Glutamatergic neuron (in vitro differentiated cells): ENCODE data around the gene DIPK1C. TPM values are rescaled to one million over a fixed set of nuclear protein-coding genes. Genes with fewer than 3 reads are reported as not detected.
A peak's percentile ranks its signal among the peaks of the same experiment; 100 is the strongest.
"Not testable (repeated sequence)": the region's sequence is repeated elsewhere in the genome, so short reads cannot be mapped to it uniquely, and the experiment has no call there.

Source experiments
- DNase-seq: peaks from one replicate; pipeline ENCODE4 v3.0.0; 2022
- H3K27ac Mint-ChIP-seq: one replicate; pipeline ENCODE4 v1.8.0; 2020; ENCODE audit warnings: mild to moderate bottlenecking, mixed read lengths, inconsistent platforms; ENCODE audit not compliant: unreplicated experiment
- H3K27me3 Mint-ChIP-seq: one replicate; pipeline ENCODE4 v1.8.0; 2020; ENCODE audit warnings: mild to moderate bottlenecking, moderate library complexity, mixed read lengths, inconsistent platforms; ENCODE audit not compliant: unreplicated experiment
- H3K36me3 Mint-ChIP-seq: one replicate; pipeline ENCODE4 v1.8.0; 2020; ENCODE audit warnings: mild to moderate bottlenecking, mixed read lengths, inconsistent platforms; ENCODE audit not compliant: unreplicated experiment
- H3K4me1 Mint-ChIP-seq: one replicate; pipeline ENCODE4 v1.8.0; 2020; ENCODE audit warnings: mild to moderate bottlenecking, low read depth, mixed read lengths, inconsistent platforms; ENCODE audit not compliant: unreplicated experiment
- H3K4me3 Mint-ChIP-seq: one replicate; pipeline ENCODE4 v1.8.0; 2020; ENCODE audit warnings: mild to moderate bottlenecking, mixed read lengths, inconsistent platforms; ENCODE audit not compliant: unreplicated experiment
- H3K9me3 Mint-ChIP-seq: one replicate; pipeline ENCODE4 v1.8.0; 2020; ENCODE audit warnings: mild to moderate bottlenecking, moderate library complexity, mixed read lengths, inconsistent platforms; ENCODE audit not compliant: unreplicated experiment
- long read RNA-seq: library from polyadenylated mRNA; unstranded; transcript quantifications from one replicate; pipeline ENCODE4 v2.0.0, GENCODE V29; 2020; ENCODE audit not compliant: unreplicated experiment
- total RNA-seq: library from RNA; stranded (reverse); fragmentation: NEBNext Ultra II Directional; extraction: Animal tissue kit (Norgen Biotek cat#: 25700); gene quantifications from one replicate; pipeline ENCODE4 v1.2.1, GENCODE V29; 2021; ENCODE audit not compliant: unreplicated experiment
- TF ChIP-seq, protein P1 (sequence below): fragments of 200-600 bp; sonication (generic); IDR thresholded peaks from one replicate; pipeline ENCODE4 v1.5.0; 2021; ENCODE audit not compliant: partially characterized antibody, unreplicated experiment

DIPK1C gene
- total RNA-seq = not detected
- long read RNA-seq = 0 reads

DNA sequence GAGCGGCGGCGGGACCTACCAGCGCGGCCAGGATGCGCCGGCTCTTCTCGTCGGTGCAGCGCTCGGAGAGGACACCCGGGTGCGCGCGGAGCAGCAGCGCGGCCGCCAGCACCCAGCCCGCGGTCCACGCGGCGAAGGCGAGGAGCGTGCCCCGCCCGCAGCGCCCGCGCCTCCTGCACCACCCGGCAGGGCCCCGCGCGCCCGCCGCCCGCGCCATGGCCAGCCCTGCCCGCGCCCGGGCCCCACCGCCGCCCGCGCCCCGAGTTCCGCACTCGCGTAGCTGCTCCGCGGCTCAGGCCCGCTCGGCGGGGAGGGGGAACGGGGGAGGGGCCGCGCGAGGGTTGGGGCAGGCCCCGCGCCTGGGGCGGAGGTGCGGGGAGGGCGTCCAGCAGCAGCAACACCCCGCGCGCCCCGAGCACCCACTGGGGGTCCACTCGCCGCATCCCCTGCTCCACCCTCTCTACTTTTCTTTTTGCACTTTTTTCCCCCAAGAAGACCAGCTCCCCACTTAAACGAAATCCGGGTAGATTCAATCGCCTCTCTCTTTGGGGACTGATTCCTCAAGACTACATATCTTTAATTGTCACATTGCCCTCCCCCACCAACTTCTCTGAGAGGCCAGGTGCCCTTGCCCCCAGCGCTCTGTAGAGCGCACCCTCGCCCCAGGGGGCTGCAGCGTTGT, at the start of gene DIPK1C:
TSS of gene DIPK1C (minus strand) at position 266 of the 682 bp plus-strand sequence. CDS start at position 217, 49 bp downstream.
- DNase-seq = peak; percentile 44
- no peaks in the 10 kb centered on the region for H3K9me3 Mint-ChIP-seq
- H3K36me3 Mint-ChIP-seq = peaks cover 1% of the 10 kb centered on the region
- no peak within 1 kb of the TSS for H3K27ac Mint-ChIP-seq
- H3K27me3 Mint-ChIP-seq = peaks cover 12% of the 10 kb centered on the region
- peaks cover 1% of the 10 kb centered on the region for H3K4me1 Mint-ChIP-seq
- TF ChIP-seq, protein P1, sequence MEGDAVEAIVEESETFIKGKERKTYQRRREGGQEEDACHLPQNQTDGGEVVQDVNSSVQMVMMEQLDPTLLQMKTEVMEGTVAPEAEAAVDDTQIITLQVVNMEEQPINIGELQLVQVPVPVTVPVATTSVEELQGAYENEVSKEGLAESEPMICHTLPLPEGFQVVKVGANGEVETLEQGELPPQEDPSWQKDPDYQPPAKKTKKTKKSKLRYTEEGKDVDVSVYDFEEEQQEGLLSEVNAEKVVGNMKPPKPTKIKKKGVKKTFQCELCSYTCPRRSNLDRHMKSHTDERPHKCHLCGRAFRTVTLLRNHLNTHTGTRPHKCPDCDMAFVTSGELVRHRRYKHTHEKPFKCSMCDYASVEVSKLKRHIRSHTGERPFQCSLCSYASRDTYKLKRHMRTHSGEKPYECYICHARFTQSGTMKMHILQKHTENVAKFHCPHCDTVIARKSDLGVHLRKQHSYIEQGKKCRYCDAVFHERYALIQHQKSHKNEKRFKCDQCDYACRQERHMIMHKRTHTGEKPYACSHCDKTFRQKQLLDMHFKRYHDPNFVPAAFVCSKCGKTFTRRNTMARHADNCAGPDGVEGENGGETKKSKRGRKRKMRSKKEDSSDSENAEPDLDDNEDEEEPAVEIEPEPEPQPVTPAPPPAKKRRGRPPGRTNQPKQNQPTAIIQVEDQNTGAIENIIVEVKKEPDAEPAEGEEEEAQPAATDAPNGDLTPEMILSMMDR = no peak
- peak within 1 kb of the TSS; percentile 93 for H3K4me3 Mint-ChIP-seq

DNA sequence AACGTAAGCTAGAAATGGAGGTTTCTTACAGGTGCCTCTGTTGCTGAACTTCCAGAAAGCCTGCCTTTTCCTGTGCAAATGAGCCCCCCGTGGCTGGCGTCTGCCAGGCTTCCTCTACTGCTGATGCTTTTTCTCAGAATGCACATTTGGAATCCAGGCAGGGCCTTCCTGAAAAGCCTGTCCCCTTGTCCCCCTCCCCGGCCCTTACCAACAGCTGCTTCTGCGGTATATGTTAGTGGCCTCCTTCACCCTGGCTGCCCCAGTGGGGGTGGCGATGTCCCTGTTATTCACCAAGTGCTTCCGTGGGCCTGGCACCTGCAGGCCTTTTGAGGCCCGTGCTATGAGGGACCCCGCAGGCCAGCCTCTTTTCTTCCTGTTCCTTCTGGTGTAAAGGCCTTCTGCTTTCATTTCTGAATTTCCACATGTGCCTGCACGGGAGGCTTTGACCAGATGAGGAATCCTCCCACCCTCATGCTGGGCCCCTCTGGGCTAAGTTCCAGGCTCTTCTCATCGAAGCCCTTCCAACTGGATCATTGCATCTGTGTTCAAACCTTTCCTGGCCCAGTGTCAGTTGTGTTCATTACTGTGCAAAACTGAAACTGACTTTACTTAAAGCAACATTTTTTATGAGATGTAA, 49.5 kb upstream of the DIPK1C start:
- Mint-ChIP-seq H3K4me1 (no peaks in the 10 kb centered on the region), H3K27me3 (peaks cover 8% of the 10 kb centered on the region), H3K4me3 (no peak overlapping the region), H3K27ac (no peak overlapping the region), H3K36me3 (no peaks in the 10 kb centered on the region), H3K9me3 (peaks cover 2% of the 10 kb centered on the region)
- no peak for DNase-seq
- TF ChIP-seq, protein P1 = no peak

DNA sequence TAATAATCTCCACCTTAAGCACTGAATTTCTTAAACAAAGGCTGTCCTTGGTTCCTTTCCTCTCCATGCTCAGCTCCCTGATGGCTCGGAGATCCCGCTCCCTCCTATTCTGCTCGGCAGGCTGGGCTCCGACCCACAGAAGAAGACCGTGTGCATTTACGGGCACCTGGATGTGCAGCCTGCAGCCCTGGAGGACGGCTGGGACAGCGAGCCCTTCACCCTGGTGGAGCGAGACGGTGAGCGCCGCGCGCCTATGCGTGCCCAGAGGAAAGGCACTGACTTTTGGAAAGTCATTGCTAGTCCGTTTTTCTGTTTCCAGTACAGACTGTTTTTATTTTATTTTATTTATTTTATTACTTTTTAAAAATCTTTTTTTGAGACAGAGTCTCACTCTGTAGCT, 48.7 kb upstream of the DIPK1C start:
- Mint-ChIP-seq H3K4me1 (no peaks in the 10 kb centered on the region), H3K27me3 (peaks cover 8% of the 10 kb centered on the region), H3K36me3 (no peaks in the 10 kb centered on the region), H3K9me3 (peaks cover 5% of the 10 kb centered on the region), H3K27ac (no peak overlapping the region), H3K4me3 (no peak overlapping the region)
- TF ChIP-seq, protein P1 = no peak
- DNase-seq = no peak

DNA sequence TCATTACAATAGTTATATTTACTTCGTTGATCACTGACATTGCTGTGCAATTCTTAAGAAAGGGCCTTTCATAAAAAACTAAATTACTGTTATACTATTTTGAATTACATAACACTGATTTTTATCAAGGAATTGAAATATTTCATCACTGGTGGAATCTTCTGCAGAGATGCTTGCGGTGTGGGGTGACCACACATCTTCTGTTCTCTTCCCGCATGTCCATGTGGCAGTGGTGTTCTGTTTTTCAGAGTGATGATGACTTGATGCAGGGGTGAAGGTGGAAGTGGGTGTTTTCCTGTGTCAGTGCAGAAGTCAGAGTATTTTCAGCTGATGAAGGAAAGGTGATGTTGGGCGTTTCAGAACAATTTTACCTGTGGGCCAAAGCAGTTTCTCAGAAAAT, 46.0 kb upstream of the DIPK1C start:
- TF ChIP-seq, protein P1 = no peak
- Mint-ChIP-seq H3K36me3 (no peaks in the 10 kb centered on the region), H3K9me3 (peaks cover 5% of the 10 kb centered on the region), H3K4me3 (no peak overlapping the region), H3K4me1 (peaks cover 7% of the 10 kb centered on the region), H3K27ac (peak overlapping the region; percentile 1), H3K27me3 (peaks cover 2% of the 10 kb centered on the region)
- no peak for DNase-seq

DNA sequence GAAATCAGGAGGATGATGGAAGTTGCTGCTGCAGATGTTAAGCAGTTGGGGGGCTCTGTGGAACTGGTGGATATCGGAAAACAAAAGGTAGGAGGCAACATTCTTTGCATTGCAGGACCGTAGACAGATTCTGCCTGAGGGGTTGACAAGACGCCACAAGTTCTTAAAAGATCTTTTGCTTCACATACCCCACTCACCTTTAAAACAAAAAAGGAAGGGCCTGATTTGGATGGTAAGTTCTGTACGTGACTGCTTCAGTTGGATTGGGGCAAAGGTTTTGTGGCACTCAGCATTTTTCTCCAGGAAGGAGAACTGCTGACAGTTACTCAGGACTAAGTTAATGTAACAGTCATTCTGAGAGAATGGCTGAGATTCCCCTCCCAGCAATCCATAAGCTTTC, 44.3 kb upstream of the DIPK1C start:
- no peak for DNase-seq
- Mint-ChIP-seq H3K36me3 (no peaks in the 10 kb centered on the region), H3K9me3 (peaks cover 3% of the 10 kb centered on the region), H3K27me3 (no peaks in the 10 kb centered on the region), H3K4me1 (peaks cover 11% of the 10 kb centered on the region), H3K4me3 (no peak overlapping the region), H3K27ac (no peak overlapping the region)
- TF ChIP-seq, protein P1 = no peak

DNA sequence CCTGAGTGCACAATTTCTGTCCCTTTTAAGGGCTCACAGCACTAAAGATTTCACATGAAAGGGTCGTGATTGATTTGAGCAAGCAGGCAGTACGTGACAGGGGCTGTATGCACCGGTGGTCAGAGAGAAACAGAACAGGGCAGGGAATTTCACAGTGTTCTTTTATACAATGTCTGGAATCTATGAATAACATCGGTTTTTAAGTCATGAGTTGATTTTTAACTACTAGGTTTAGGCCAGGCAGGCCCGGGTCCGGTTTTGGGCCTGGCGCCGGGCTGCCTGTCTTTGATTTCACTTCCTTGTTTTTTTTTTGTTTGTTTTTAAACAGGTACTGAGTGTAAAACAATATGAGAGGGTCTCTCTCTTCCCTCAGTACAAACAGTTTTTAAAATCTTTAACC, 43.7 kb upstream of the DIPK1C start:
- not testable (repeated sequence) for H3K9me3 Mint-ChIP-seq, H3K27me3 Mint-ChIP-seq, H3K4me3 Mint-ChIP-seq, H3K36me3 Mint-ChIP-seq, DNase-seq
- H3K4me1 Mint-ChIP-seq = peaks cover 11% of the 10 kb centered on the region
- H3K27ac Mint-ChIP-seq = peak overlapping the region; percentile 52
